RWPE2 (cell line): ENCODE results near the gene UCMA.

ENCODE experiments used
- ATAC-seq: fragments of 200-7000 bp; cut with Tn5 transposase; 3 replicates; pipeline ENCODE4 v1.9.1; 2021; ENCODE audit warnings: low read depth
- DNase-seq: peaks from one replicate; pipeline ENCODE4 v3.0.0-alpha.2; 2020; ENCODE audit warnings: low spot score
- H3K27ac ChIP-seq: fragments of 450-650 bp; 2 replicates; pipeline ENCODE4 v1.5.1; 2017; ENCODE audit warnings: mild to moderate bottlenecking; ENCODE audit not compliant: poor library complexity, severe bottlenecking
- H3K27me3 ChIP-seq: fragments of 250-450 bp; sonication (Bioruptor Pico); 2 replicates; pipeline ENCODE4 v1.5.1; 2021; ENCODE audit warnings: mild to moderate bottlenecking, moderate library complexity; ENCODE audit not compliant: insufficient read depth, poor library complexity, severe bottlenecking
- H3K36me3 ChIP-seq: fragments of 250-450 bp; sonication (Bioruptor Pico); 2 replicates; pipeline ENCODE4 v1.5.1; 2020; ENCODE audit warnings: low read depth, mild to moderate bottlenecking, moderate library complexity
- H3K4me1 ChIP-seq: fragments of 250-450 bp; sonication (Bioruptor Pico); 2 replicates; pipeline ENCODE4 v1.5.1; 2021; ENCODE audit warnings: mild to moderate bottlenecking, moderate library complexity; ENCODE audit not compliant: insufficient read depth, poor library complexity, severe bottlenecking
- H3K4me3 ChIP-seq: fragments of 250-450 bp; sonication (Bioruptor Pico); 2 replicates; pipeline ENCODE4 v1.5.1; 2021; ENCODE audit warnings: mild to moderate bottlenecking, moderate library complexity; ENCODE audit not compliant: severe bottlenecking
- H3K9me3 ChIP-seq: fragments of 250-450 bp; sonication (Bioruptor Pico); 2 replicates; pipeline ENCODE4 v1.5.1; 2021; ENCODE audit warnings: mild to moderate bottlenecking, moderate library complexity; ENCODE audit not compliant: severe bottlenecking
- CTCF ChIP-seq: fragments of 450-650 bp; IDR thresholded peaks from one replicate; pipeline ENCODE4 v1.5.1; 2017; ENCODE audit warnings: mild to moderate bottlenecking, moderate library complexity; ENCODE audit not compliant: poor library complexity, severe bottlenecking

Gene UCMA

GRCh38 chr10:13270877-13271551 is 36.8 kb upstream of the UCMA start:
- Histone ChIP-seq H3K27me3 (no peaks in the 10 kb centered on the region), H3K36me3 (no peaks in the 10 kb centered on the region), H3K4me3 (no peak overlapping the region), H3K27ac (no peak overlapping the region), H3K4me1 (no peaks in the 10 kb centered on the region), H3K9me3 (no peaks in the 10 kb centered on the region)
- TF ChIP-seq CTCF: no peak
- DNase-seq (no peak), ATAC-seq (no peak)

- DNase-seq (no peak), ATAC-seq (no peak)
- no peaks in the 10 kb centered on the region for H3K36me3 ChIP-seq
- no peak overlapping the region for H3K4me3 ChIP-seq
- H3K4me1 ChIP-seq: no peaks in the 10 kb centered on the region
- H3K27ac ChIP-seq: no peak overlapping the region
- TF ChIP-seq CTCF: no peak
- no peaks in the 10 kb centered on the region for H3K9me3 ChIP-seq
- H3K27me3 ChIP-seq: no peaks in the 10 kb centered on the region
Observed at GRCh38 chr10:13268841-13269240, 34.7 kb upstream of the UCMA start.

- no peak for DNase-seq
- Histone ChIP-seq H3K27ac (no peak overlapping the region), H3K4me1 (no peaks in the 10 kb centered on the region), H3K27me3 (no peaks in the 10 kb centered on the region), H3K9me3 (no peaks in the 10 kb centered on the region), H3K4me3 (no peak overlapping the region), H3K36me3 (no peaks in the 10 kb centered on the region)
- ATAC-seq: no peak
- TF ChIP-seq CTCF: no peak
Observed at GRCh38 chr10:13268310-13268709, 34.1 kb upstream of the UCMA start.

- H3K9me3 ChIP-seq: no peaks in the 10 kb centered on the region
- H3K4me3 ChIP-seq: no peak overlapping the region
- H3K27me3 ChIP-seq: no peaks in the 10 kb centered on the region
- ATAC-seq (no peak), DNase-seq (no peak)
- H3K4me1 ChIP-seq: no peaks in the 10 kb centered on the region
- H3K27ac ChIP-seq: no peak overlapping the region
- no peaks in the 10 kb centered on the region for H3K36me3 ChIP-seq
- TF ChIP-seq CTCF: no peak
Observed at GRCh38 chr10:13263591-13263990, 29.4 kb upstream of the UCMA start.

- H3K9me3 ChIP-seq: no peaks in the 10 kb centered on the region
- H3K27me3 ChIP-seq: no peaks in the 10 kb centered on the region
- TF ChIP-seq CTCF: no peak
- H3K4me1 ChIP-seq: no peaks in the 10 kb centered on the region
- no peak overlapping the region for H3K4me3 ChIP-seq
- no peaks in the 10 kb centered on the region for H3K36me3 ChIP-seq
- H3K27ac ChIP-seq: no peak overlapping the region
- ATAC-seq (no peak), DNase-seq (no peak)
Observed at GRCh38 chr10:13262433-13262832, 28.3 kb upstream of the UCMA start.
